Left renal pelvis (tissue), 4 donors: Measurements from ENCODE around the gene MTCH1. TPM values are rescaled to one million over a fixed set of nuclear protein-coding genes. Genes with fewer than 3 reads are reported as not detected.

Source experiments
- DNase-seq, 4 donors: peaks; one replicate each; pipeline ENCODE4 v3.0.0-alpha.2; 2013; ENCODE audit warnings: low read depth in 4 of 4, low spot score in 3 of 4
- polyA plus RNA-seq, 4 donors: library from polyadenylated mRNA; unstranded; fragments of 120-200 nt; gene quantifications; one replicate each; pipeline ENCODE4 v1.2.1, GENCODE V29; 2013; ENCODE audit not compliant: insufficient read length in 4 of 4

Gene MTCH1
- polyA plus RNA-seq, 4 donors, result 139 to 181 (median 166) TPM

- DNase-seq, result no peak
Observed at GRCh38 chr6:36930483-36930882, 55.5 kb downstream of the MTCH1 start.

DNA sequence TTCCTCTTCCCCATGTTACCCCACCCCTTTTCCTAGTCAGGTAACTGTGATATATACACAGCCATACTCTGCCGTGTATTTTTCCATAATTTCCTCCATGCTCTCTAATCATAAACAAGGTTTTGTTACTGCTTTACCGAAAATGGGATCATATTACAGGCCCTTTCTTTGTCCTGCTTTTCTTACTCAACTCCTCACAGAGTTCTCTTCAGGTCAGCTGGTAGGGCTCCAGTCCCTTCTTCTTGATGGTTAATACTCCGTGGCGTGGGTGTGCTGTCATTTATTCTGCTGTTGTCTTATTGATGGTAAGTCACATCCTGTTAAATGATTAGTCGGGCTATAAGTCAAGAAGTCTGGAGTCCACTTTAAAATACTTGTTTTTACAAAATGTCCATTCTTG is 56.4 kb downstream of the MTCH1 start:
- no peak for DNase-seq

DNA sequence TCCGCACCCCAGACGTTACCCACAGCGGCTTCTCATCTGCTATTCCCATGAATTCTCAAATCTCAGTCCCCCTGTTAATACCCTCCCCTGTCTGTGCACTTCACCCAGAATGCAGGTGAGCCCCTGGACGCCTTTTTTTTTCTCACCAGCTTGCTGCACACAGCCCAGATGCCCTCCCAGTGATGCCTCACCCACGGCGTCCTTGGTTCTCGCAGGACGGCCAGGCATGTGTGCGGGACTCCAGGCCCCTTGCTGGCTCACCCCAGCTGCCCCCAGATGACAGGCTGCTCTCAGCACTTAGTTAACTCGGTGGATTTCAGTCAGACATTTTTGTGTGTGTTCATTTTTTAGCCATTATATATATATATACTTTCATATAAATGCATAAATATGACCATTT is 56.8 kb downstream of the MTCH1 start:
- no peak for DNase-seq

GRCh38 chr6:36928547-36928918 is 57.5 kb downstream of the MTCH1 start:
- DNase-seq, result no peak

- no peak for DNase-seq
Observed at GRCh38 chr6:36927691-36928546, 58.1 kb downstream of the MTCH1 start.

- no peak for DNase-seq
Observed at GRCh38 chr6:36926708-36927513, 59.1 kb downstream of the MTCH1 start.

- no peak for DNase-seq
Observed at GRCh38 chr6:36925809-36926208, 60.2 kb downstream of the MTCH1 start.

GRCh38 chr6:36924778-36925374 is 61.1 kb downstream of the MTCH1 start:
- no peak for DNase-seq

GRCh38 chr6:36924131-36924530 is 61.9 kb downstream of the MTCH1 start:
- no peak for DNase-seq

- no peak for DNase-seq
Observed at GRCh38 chr6:36920546-36920945, 65.5 kb downstream of the MTCH1 start.

DNA sequence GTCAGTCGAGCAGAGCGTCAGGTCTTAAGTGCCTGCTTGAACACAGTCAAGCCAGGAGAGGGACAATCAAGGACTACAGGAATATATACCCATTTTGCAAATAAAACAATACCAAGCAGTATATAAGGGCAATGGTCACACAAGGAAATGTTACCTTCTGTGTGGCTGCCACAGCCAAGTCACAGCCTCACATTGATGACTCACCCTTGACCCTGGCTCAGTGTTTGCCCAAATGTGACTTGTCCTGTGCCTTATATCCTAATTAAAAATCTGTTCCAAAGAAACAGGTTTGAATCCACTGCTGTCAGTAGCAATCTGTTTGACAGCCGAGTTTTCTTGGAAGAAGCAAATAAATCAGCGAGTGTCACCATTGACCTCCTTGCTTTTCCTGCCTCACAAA is 65.9 kb downstream of the MTCH1 start:
- no peak for DNase-seq

Other genes with a start within 250 kb of the MTCH1 start
- 10 to 100 TPM in 3 of 4 donors, 1 to 10 TPM in 1; 7.7 to 15.0 (median 11.8) TPM for gene CPNE5, start 146.8 kb downstream of the MTCH1 start, polyA plus RNA-seq
- 10 to 100 TPM; 40.7 to 63.5 (median 52.6) TPM for gene PPIL1, start 111.4 kb downstream of the MTCH1 start, polyA plus RNA-seq
- 10 to 100 TPM; 44.0 to 63.3 (median 51.4) TPM for gene C6orf89, start 100.2 kb downstream of the MTCH1 start, polyA plus RNA-seq
- 10 to 100 TPM in 1 of 4 donors, 1 to 10 TPM in 2, under 1 TPM in 1; 0.61 to 68.9 (median 6.3) TPM for gene PI16, start 31.5 kb downstream of the MTCH1 start, polyA plus RNA-seq
- gene FGD2, start 19.5 kb upstream of the MTCH1 start, polyA plus RNA-seq, result 1 to 10 TPM; 1.2 to 3.9 (median 2.4) TPM
- 10 to 100 TPM; 22.4 to 89.0 (median 26.2) TPM for gene PIM1, start 184.0 kb upstream of the MTCH1 start, polyA plus RNA-seq